BJ (cell line): Measurements from ENCODE around the gene C3. TPM values are rescaled to one million over a fixed set of nuclear protein-coding genes. Genes with fewer than 3 reads are reported as not detected.

Source experiments
- CTCF ChIA-PET: fragments of 350-600 bp; formaldehyde crosslinking; extraction: SDS; loops from one replicate; lab custom pipeline; 2021; ENCODE audit warnings: antibody characterized with exemption, inconsistent platforms; lab: Yijun Ruan, JAX
- POLR2A ChIA-PET: fragments of 300-600 bp; sonication (Branson Sonifier 250); formaldehyde crosslinking; extraction: SDS; loops from one replicate; lab custom pipeline; 2021; ENCODE audit warnings: antibody characterized with exemption; lab: Charles Lee
- DNase-seq: peaks from one replicate; pipeline ENCODE4 v3.0.0-alpha.2; 2011; ENCODE audit warnings: low read depth
- H3K27me3 ChIP-seq: 2 replicates; pipeline ENCODE4 v1.6.0; 2011; ENCODE audit warnings: low read length; ENCODE audit not compliant: control insufficient read depth, insufficient read depth
- H3K36me3 ChIP-seq: 2 replicates; pipeline ENCODE4 v1.5.1; 2011; ENCODE audit warnings: low read length; ENCODE audit not compliant: control insufficient read depth, insufficient read depth
- H3K4me3 ChIP-seq: 2 replicates; pipeline ENCODE4 v1.5.1; 2011; ENCODE audit warnings: low read depth, mild to moderate bottlenecking, control low read depth, low read length
- polyA minus RNA-seq: library from RNA; depleted of rRNA, polyadenylated mRNA; stranded (reverse); fragments of >200 nt; gene quantifications from 2 replicates; pipeline ENCODE4 v1.2.3, GENCODE V29; 2011; rRNA and poly(A)+ RNA removed
- polyA plus RNA-seq: library from polyadenylated mRNA; depleted of rRNA; stranded (reverse); fragments of >200 nt; gene quantifications from 2 replicates; pipeline ENCODE4 v1.2.3, GENCODE V29; 2011; rRNA removed
- TF ChIP-seq, protein P1 (sequence below): IDR thresholded peaks from 2 replicates; pipeline ENCODE4 v1.5.1; 2011; ENCODE audit warnings: low read depth, mild to moderate bottlenecking, control low read depth, inconsistent platforms, low read length, moderate library complexity; ENCODE audit not compliant: insufficient read depth

C3 gene
- polyA plus RNA-seq (10.0 and 14.7 TPM in 2 replicates), polyA minus RNA-seq (6.3 TPM in 2 replicates)

DNA sequence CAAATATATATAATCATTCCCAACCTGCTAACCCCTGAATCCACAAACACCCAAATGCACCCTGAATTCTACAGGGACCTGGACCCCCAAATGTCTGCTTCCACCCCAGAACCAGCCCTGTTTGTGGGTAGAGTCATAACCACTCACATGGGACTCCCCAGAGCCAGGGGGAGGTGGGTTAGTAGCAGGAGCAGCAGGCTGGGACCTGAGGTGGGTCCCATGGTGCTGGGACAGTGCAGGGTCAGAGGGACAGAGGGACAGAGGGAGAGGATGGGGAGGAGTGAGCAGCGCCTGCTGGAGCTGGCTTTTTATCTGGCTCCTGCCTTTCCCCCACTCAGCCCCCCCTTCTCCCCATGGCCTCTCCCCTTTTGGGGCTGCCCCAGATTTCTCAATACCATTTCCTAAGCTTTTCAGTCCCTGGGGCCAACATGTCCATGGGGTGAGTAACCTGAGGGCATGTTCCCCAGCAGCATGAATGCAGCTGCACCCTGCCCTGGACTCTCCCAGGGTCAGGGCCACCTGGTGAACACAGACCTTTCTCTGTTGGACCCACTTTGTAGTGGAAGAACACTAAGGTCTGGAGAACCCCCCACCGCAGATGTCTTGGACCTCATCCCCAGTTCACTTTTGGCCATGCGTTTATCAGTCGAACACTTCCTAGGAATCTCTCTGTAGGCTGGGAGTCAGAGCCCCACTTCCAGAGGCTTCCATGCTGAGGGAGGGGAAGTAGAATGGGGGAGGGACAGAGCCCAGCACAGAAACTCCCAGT, at the start of gene C3:
TSS of gene C3 (minus strand) at position 282 of the 769 bp plus-strand sequence. CDS start at position 221, 61 bp downstream.
- H3K27me3 ChIP-seq = no peaks in the 10 kb centered on the region
- CTCF ChIA-PET = interaction anchor here (1.1 to 1.4 kb wide), 2 partner anchors 16 to 17 kb away, joined by 3 to 4 read pairs; no protein-coding TSS in a partner anchor
- TF ChIP-seq, protein P1, sequence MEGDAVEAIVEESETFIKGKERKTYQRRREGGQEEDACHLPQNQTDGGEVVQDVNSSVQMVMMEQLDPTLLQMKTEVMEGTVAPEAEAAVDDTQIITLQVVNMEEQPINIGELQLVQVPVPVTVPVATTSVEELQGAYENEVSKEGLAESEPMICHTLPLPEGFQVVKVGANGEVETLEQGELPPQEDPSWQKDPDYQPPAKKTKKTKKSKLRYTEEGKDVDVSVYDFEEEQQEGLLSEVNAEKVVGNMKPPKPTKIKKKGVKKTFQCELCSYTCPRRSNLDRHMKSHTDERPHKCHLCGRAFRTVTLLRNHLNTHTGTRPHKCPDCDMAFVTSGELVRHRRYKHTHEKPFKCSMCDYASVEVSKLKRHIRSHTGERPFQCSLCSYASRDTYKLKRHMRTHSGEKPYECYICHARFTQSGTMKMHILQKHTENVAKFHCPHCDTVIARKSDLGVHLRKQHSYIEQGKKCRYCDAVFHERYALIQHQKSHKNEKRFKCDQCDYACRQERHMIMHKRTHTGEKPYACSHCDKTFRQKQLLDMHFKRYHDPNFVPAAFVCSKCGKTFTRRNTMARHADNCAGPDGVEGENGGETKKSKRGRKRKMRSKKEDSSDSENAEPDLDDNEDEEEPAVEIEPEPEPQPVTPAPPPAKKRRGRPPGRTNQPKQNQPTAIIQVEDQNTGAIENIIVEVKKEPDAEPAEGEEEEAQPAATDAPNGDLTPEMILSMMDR = no peak
- POLR2A ChIA-PET = interaction anchor here (0.6 kb wide), 2 partner anchors 143 to 327 kb away, joined by 4 to 5 read pairs; no protein-coding TSS in a partner anchor
- peak within 1 kb of the TSS; percentile 3; the same call in 1 of the 2 replicates for H3K4me3 ChIP-seq
- no peaks in the 10 kb centered on the region for H3K36me3 ChIP-seq
- no peak for DNase-seq

DNA sequence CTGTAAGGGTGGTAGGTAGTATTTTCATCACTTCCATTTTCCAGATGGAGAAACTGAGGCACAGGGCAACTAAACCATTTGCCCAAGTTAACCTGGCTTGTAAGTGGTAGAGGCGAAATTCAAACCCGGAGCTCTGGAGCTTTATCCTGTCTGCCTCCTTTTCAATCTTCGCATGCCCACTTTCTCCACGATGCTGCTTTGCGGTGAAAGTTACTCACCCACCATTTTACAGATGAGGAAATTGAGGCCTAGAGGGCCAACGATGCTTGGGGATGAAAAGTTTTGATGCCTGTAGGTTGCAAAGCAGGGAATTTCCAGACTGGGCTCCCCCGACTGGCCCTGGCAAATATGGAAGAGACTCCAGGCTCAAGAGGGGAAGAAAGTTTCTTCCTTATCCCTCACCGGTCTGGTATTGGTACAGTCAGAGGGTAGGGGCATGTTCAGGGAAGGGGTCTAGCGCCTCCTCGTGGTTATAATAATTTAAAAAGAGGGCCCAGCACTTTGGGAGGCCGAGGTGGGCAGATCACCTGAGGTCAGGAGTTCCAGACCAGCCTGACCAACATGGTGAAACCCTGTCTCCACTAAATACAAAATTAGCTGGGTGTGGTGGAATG, 48.7 kb upstream of the C3 start:
- Histone ChIP-seq H3K27me3 (peaks cover 6% of the 10 kb centered on the region), H3K36me3 (no peaks in the 10 kb centered on the region), H3K4me3 (no peak overlapping the region)
- ChIA-PET CTCF (interaction anchor here (0.9 to 2.7 kb wide), 9 partner anchors 9 to 252 kb away, joined by 3 to 10 read pairs (median 4); partner anchors contain the start of gene GPR108), POLR2A (no interaction called here)
- TF ChIP-seq, protein P1 = peak; percentile 37
- no peak for DNase-seq

GRCh38 chr19:6768236-6768785, 47.9 kb upstream of the C3 start:
- no peak for DNase-seq
- H3K4me3 ChIP-seq = no peak overlapping the region
- POLR2A ChIA-PET = no interaction called here
- CTCF ChIA-PET = interaction anchor here (1.0 to 2.7 kb wide), 5 partner anchors 10 to 137 kb away, joined by 3 to 10 read pairs (median 4); partner anchors contain the start of gene GPR108
- TF ChIP-seq, protein P1 = no peak
- peaks cover 6% of the 10 kb centered on the region for H3K27me3 ChIP-seq
- no peaks in the 10 kb centered on the region for H3K36me3 ChIP-seq

DNA sequence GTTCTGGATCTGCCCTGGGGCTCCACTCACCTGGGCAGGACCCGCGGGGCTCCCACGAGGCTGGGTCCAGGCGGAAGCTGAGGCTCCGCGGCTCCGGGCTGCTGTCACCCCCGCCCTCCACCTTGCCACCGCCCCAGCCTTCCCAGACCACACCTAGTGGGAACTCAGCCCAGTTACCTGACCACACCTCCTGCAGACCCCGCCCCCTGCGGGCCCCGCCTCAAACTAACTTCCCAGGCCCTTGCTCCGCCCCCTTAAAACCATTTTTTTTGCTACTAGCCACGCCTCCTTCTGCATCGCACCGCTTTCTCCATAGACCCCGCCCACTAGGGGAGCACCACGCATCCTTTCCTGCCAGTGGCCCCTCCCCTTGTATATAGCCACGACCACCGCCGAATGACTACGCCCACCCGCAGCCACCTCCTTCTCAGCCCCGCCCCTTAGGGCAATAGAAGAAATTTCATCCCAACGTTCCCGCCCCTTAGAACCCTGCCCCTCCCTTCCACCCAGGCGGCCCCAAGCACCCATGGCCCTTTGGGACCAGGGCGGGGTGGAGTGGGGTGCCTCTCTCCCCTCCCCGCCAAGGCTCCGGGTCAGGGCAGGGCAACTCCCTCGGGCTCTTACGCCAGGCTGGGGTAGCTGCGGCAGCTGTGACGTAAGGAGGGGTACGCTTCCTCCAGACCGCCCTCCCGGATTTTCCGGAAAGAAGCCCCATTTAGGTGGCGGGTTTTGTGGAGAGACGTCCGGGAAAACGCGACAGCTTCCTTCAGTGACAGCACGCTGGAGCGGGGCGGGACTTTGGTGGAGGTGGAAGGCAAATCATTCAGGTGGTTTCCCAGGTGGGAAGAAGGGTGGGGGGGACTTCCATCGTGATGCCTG, 47.1 kb upstream of the C3 start, which contains the start of gene SH2D3A:
TSS of gene SH2D3A (minus strand) at position 79 of the 879 bp plus-strand sequence. CDS start 3,687 bp downstream, outside the sequence.
- DNase-seq = no peak
- Histone ChIP-seq H3K4me3 (no peak within 1 kb of the TSS), H3K27me3 (peaks cover 6% of the 10 kb centered on the region), H3K36me3 (no peaks in the 10 kb centered on the region)
- TF ChIP-seq, protein P1 = no peak
- ChIA-PET CTCF (interaction anchor here (1.1 to 2.7 kb wide), 2 partner anchors 12 to 30 kb away, joined by 3 to 10 read pairs; partner anchors contain the start of gene GPR108), POLR2A (no interaction called here)
